Measurements from ENCODE around the gene SYCN. TPM values are rescaled to one million over a fixed set of nuclear protein-coding genes. Genes with fewer than 3 reads are reported as not detected.

Gene SYCN
- total and polyA plus RNA-seq, 2 experiments from 2014 or later = not detected

GRCh38 chr19:39157997-39158389 lies 46.1 kb downstream of the SYCN start:
- no peak overlapping the region for H3K4me2 ChIP-seq (ENCODE audit: unreplicated experiment)
- no peak overlapping the region for H3K4me3 ChIP-seq
- no peaks in the 10 kb centered on the region for H3K36me3 ChIP-seq (ENCODE audit: low read depth)
- H2AFZ ChIP-seq = no peak overlapping the region
- no peak for DNase-seq
- no peak for TF ChIP-seq EZH2phosphoT487 (IDR thresholded peaks at IDR 0.05; ENCODE audit: insufficient read depth, low read depth)
- no peak for TF ChIP-seq EZH2 (IDR thresholded peaks at IDR 0.05; ENCODE audit: insufficient read depth, poor library complexity, severe bottlenecking)
- H3K4me1 ChIP-seq (ENCODE audit: insufficient read depth) = peaks cover 8% of the 10 kb centered on the region; the same call in 1 of the 2 replicates
- no peaks in the 10 kb centered on the region for H3F3A ChIP-seq (ENCODE audit: insufficient read depth)
- no peaks in the 10 kb centered on the region for H3K27me3 ChIP-seq (replicated peaks; ENCODE audit: insufficient read depth)
- H4K20me1 ChIP-seq (ENCODE audit: insufficient read depth) = peaks cover 4% of the 10 kb centered on the region; the same call in 1 of the 2 replicates
- in situ Hi-C loops (cut with MboI) = no loop called here
- H3K9me2 ChIP-seq (ENCODE audit: insufficient read depth) = no peaks in the 10 kb centered on the region
- H3K27ac ChIP-seq = no peak overlapping the region
- peaks cover 86% of the 10 kb centered on the region for H3K79me2 ChIP-seq (ENCODE audit: insufficient read depth)
- no peak overlapping the region for H3K9ac ChIP-seq
- WGBS, 2 experiments (ENCODE audit: low coverage in 1 of 2, low lambda C conversion rate in 2 of 2, missing lambda C conversion rate in 2 of 2) = 89 to 90% methylated on average over 15 of the region's 15 CpGs
- no peaks in the 10 kb centered on the region for H3K9me3 ChIP-seq (ENCODE audit: low read depth)

- peaks cover 4% of the 10 kb centered on the region; the same call in 1 of the 2 replicates for H4K20me1 ChIP-seq (ENCODE audit: insufficient read depth)
- H3K36me3 ChIP-seq (ENCODE audit: low read depth) = no peaks in the 10 kb centered on the region
- WGBS, 2 experiments (ENCODE audit: low coverage in 1 of 2, low lambda C conversion rate in 2 of 2, missing lambda C conversion rate in 2 of 2) = 75 to 76% methylated on average over 23 of the region's 23 CpGs
- no peak for DNase-seq
- no peak overlapping the region for H3K4me3 ChIP-seq
- no peak overlapping the region for H3K9ac ChIP-seq
- peaks cover 86% of the 10 kb centered on the region for H3K79me2 ChIP-seq (ENCODE audit: insufficient read depth)
- no peaks in the 10 kb centered on the region for H3K9me3 ChIP-seq (ENCODE audit: low read depth)
- H3K4me1 ChIP-seq (ENCODE audit: insufficient read depth) = peaks cover 8% of the 10 kb centered on the region; the same call in 1 of the 2 replicates
- TF ChIP-seq EZH2phosphoT487 (IDR thresholded peaks at IDR 0.05; ENCODE audit: insufficient read depth, low read depth) = no peak
- TF ChIP-seq EZH2 (IDR thresholded peaks at IDR 0.05; ENCODE audit: insufficient read depth, poor library complexity, severe bottlenecking) = no peak
- in situ Hi-C loops (cut with MboI) = no loop called here
- H3K27ac ChIP-seq = no peak overlapping the region
- no peak overlapping the region for H3K4me2 ChIP-seq (ENCODE audit: unreplicated experiment)
- H3F3A ChIP-seq (ENCODE audit: insufficient read depth) = no peaks in the 10 kb centered on the region
- H3K27me3 ChIP-seq (replicated peaks; ENCODE audit: insufficient read depth) = no peaks in the 10 kb centered on the region
- no peaks in the 10 kb centered on the region for H3K9me2 ChIP-seq (ENCODE audit: insufficient read depth)
- no peak overlapping the region for H2AFZ ChIP-seq
Measured at GRCh38 chr19:39157275-39157996, 46.6 kb downstream of the SYCN start.

GRCh38 chr19:39156326-39157230 lies 47.5 kb downstream of the SYCN start:
- TF ChIP-seq EZH2phosphoT487 (IDR thresholded peaks at IDR 0.05; ENCODE audit: insufficient read depth, low read depth) = no peak
- TF ChIP-seq EZH2 (IDR thresholded peaks at IDR 0.05; ENCODE audit: insufficient read depth, poor library complexity, severe bottlenecking) = no peak
- Histone ChIP-seq H3K9me3 (ENCODE audit: low read depth) (no peaks in the 10 kb centered on the region), H3K9me2 (ENCODE audit: insufficient read depth) (no peaks in the 10 kb centered on the region), H3K79me2 (ENCODE audit: insufficient read depth) (peaks cover 86% of the 10 kb centered on the region), H3K4me2 (ENCODE audit: unreplicated experiment) (no peak overlapping the region), H4K20me1 (ENCODE audit: insufficient read depth) (peaks cover 4% of the 10 kb centered on the region; the same call in 1 of the 2 replicates), H3K4me3 (no peak overlapping the region), H3K9ac (peak overlapping the region; percentile 33; the same call in 1 of the 2 replicates), H3F3A (ENCODE audit: insufficient read depth) (no peaks in the 10 kb centered on the region), H3K36me3 (ENCODE audit: low read depth) (no peaks in the 10 kb centered on the region), H2AFZ (no peak overlapping the region), H3K27ac (no peak overlapping the region), H3K4me1 (ENCODE audit: insufficient read depth) (peaks cover 8% of the 10 kb centered on the region; the same call in 1 of the 2 replicates), H3K27me3 (replicated peaks; ENCODE audit: insufficient read depth) (no peaks in the 10 kb centered on the region)
- in situ Hi-C loops (cut with MboI) = no loop called here
- 36 to 38% methylated on average over 22 to 24 of the region's 24 CpGs for WGBS, 2 experiments (ENCODE audit: low coverage in 1 of 2, low lambda C conversion rate in 2 of 2, missing lambda C conversion rate in 2 of 2)
- peak; percentile 72 for DNase-seq

GRCh38 chr19:39155741-39156140 lies 48.3 kb downstream of the SYCN start:
- Histone ChIP-seq H3F3A (ENCODE audit: insufficient read depth) (no peaks in the 10 kb centered on the region), H3K4me2 (ENCODE audit: unreplicated experiment) (no peak overlapping the region), H3K9me3 (ENCODE audit: low read depth) (no peaks in the 10 kb centered on the region), H3K79me2 (ENCODE audit: insufficient read depth) (peaks cover 86% of the 10 kb centered on the region), H3K4me1 (ENCODE audit: insufficient read depth) (peaks cover 7% of the 10 kb centered on the region; the same call in 1 of the 2 replicates), H3K36me3 (ENCODE audit: low read depth) (no peaks in the 10 kb centered on the region), H4K20me1 (ENCODE audit: insufficient read depth) (peaks cover 4% of the 10 kb centered on the region; the same call in 1 of the 2 replicates), H3K9ac (no peak overlapping the region), H3K9me2 (ENCODE audit: insufficient read depth) (no peaks in the 10 kb centered on the region), H3K27me3 (replicated peaks; ENCODE audit: insufficient read depth) (no peaks in the 10 kb centered on the region), H3K4me3 (no peak overlapping the region), H3K27ac (no peak overlapping the region), H2AFZ (no peak overlapping the region)
- 78 to 82% methylated on average over 14 to 15 of the region's 15 CpGs for WGBS, 2 experiments (ENCODE audit: low coverage in 1 of 2, low lambda C conversion rate in 2 of 2, missing lambda C conversion rate in 2 of 2)
- in situ Hi-C loops (cut with MboI) = no loop called here
- DNase-seq = no peak
- TF ChIP-seq EZH2phosphoT487 (IDR thresholded peaks at IDR 0.05; ENCODE audit: insufficient read depth, low read depth) (no peak), EZH2 (IDR thresholded peaks at IDR 0.05; ENCODE audit: insufficient read depth, poor library complexity, severe bottlenecking) (no peak)
